ENCODE results near the gene SSTR4. TPM values are rescaled to one million over a fixed set of nuclear protein-coding genes. Genes with fewer than 3 reads are reported as not detected.

SSTR4 gene
- total and polyA plus RNA-seq, 2 of the 13 experiments (the other 11 are each of a cell fraction or from before 2014, with no cell fraction given): not detected

GRCh38 chr20:23049201-23050075, 14.3 kb downstream of the SSTR4 start, which contains the start of gene THBD:
TSS of gene THBD (minus strand) at chr20:23049672. CDS start at chr20:23049504, 168 bp downstream.
- no peak; the same call in 2 of the 3 replicates for ATAC-seq
- Histone ChIP-seq H3K9me3 (ENCODE audit: low read length) (no peaks in the 10 kb centered on the region), H3K4me2 (ENCODE audit: low read depth, low read length) (no peak within 1 kb of the TSS), H3K79me2 (ENCODE audit: insufficient read depth, low read length) (no peaks in the 10 kb centered on the region), H3K9ac (ENCODE audit: insufficient read depth, low read depth, low read length) (no peak within 1 kb of the TSS), H3K4me3 (replicated peaks in 1 of 3; ENCODE audit: insufficient read depth in 1 of 3, low read depth in 2 of 3, low read length in 3 of 3) (no peak within 1 kb of the TSS), H3K4me1 (ENCODE audit: insufficient read depth, low read length) (no peaks in the 10 kb centered on the region), H3K36me3 (replicated peaks in 1 of 2; ENCODE audit: control insufficient read depth in 1 of 2, insufficient read depth in 2 of 2, low read length in 2 of 2) (no peaks in the 10 kb centered on the region), H3K27ac (ENCODE audit: extremely low read length, insufficient read depth, low read length) (no peak within 1 kb of the TSS), H3K27me3 (ENCODE audit: control insufficient read depth in 1 of 2, insufficient read depth in 2 of 2, low read length in 2 of 2) (peaks cover 3 to 32% of the 10 kb centered on the region in 2 experiments; a peak in 4 of 5 replicates), H2AFZ (ENCODE audit: low read length) (no peak within 1 kb of the TSS), H4K20me1 (ENCODE audit: insufficient read depth, low read length) (no peaks in the 10 kb centered on the region)
- intact Hi-C loops (cut with micrococcal nuclease; ENCODE audit: unreplicated experiment) (no loop called here), in situ Hi-C loops (cut with HindIII; ENCODE audit: extremely low pct_ligation_motif_present, low pct_unique_long_range_greater_than_20kb) (no loop called here)
- TF ChIP-seq ZBTB37 (CRISPR knock-in tag; IDR thresholded peaks at IDR 0.05) (no peak), ZNF800 (CRISPR knock-in tag; IDR thresholded peaks at IDR 0.05) (peak; percentile 22; the same call in 1 of the 2 replicates)
- DNase-seq (ENCODE audit: low spot score): no peak
- CTCF ChIA-PET (ENCODE audit: low intra/inter-chr PET ratio, low total read pairs): no interaction called here
- POLR2A ChIA-PET: no interaction called here
- BruUV-seq (replicated peaks): no TSS peak
- no peak for FAIRE-seq
- WGBS (ENCODE audit: low lambda C conversion rate): 49% methylated on average over 63 of the region's 79 CpGs

Data from HepG2 (cell line).